ENCODE measurements around the gene FAM47B.

- TF ChIP-seq CTCF (IDR thresholded peaks at IDR 0.05): no peak
- no peak for TF ChIP-seq POLR2A (IDR thresholded peaks at IDR 0.05)
Measured at GRCh38 chrX:34978171-34978570, 35.6 kb downstream of the FAM47B start.
